ENCODE results near the gene EMCN. TPM values are rescaled to one million over a fixed set of nuclear protein-coding genes. Genes with fewer than 3 reads are reported as not detected.

Gene EMCN
- total RNA-seq, 4 donors from 2014 or later: 24.5 to 64.8 (median 32.4) TPM

DNA sequence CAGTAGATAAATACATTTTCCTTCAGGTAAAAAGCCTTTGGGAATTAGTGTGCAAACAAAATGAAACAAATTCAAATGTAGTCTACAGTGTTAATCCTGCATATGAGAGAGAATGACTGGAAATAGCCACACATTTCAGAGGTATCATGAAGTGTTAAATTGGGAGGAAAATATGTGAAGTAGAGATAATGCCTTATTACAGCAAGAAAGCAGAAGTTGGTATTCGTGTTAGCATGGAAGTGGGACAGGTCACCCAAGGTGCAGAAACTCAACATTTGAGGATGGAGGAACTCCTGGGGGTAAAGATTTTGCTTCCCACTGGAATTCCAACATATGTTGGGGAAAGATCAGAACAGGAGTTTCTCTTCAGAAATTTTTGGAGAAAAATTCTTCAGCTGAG, 51.3 kb downstream of the EMCN start:
- no peak for DNase-seq (ENCODE audit: low spot score)
- TF ChIP-seq, protein P1, sequence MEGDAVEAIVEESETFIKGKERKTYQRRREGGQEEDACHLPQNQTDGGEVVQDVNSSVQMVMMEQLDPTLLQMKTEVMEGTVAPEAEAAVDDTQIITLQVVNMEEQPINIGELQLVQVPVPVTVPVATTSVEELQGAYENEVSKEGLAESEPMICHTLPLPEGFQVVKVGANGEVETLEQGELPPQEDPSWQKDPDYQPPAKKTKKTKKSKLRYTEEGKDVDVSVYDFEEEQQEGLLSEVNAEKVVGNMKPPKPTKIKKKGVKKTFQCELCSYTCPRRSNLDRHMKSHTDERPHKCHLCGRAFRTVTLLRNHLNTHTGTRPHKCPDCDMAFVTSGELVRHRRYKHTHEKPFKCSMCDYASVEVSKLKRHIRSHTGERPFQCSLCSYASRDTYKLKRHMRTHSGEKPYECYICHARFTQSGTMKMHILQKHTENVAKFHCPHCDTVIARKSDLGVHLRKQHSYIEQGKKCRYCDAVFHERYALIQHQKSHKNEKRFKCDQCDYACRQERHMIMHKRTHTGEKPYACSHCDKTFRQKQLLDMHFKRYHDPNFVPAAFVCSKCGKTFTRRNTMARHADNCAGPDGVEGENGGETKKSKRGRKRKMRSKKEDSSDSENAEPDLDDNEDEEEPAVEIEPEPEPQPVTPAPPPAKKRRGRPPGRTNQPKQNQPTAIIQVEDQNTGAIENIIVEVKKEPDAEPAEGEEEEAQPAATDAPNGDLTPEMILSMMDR (IDR thresholded peaks at IDR 0.05): no peak
- ATAC-seq (ENCODE audit: low FRiP score): no peak

DNA sequence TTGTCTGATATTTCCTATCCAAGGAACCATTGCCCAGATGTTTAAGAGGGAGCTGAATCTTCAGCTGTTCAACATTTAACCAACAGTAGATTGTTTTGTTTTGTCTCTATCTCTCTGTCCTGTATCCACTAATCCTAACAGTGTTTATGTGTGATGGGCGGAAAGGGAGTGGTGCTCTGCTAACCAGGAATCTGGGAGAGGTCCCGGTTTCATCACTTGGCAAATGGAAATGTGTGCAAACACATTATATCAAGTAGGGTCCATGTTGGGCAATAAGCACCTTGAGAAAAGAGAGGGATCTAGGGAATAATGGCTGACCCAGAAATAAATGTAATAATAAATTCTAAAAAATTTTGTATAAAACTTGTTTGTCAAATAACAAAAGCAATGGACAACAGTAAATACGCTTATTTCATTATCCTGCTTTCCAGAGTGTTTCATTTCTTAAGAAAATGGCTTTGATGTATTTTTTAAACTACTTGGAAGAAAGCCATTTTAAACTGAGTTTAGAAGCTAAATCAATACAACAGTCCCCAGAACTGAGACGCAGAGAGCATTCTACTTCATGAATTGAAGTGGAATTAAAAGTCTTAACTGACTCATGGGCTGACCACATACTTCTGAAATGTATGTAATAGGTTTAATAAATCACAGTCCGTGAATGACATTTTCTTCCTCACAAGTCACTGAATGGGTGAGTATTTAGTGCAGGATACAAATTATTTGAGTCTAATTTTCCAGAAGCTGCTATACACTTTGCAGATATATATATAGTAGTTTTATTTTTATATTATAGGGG, 55.8 kb downstream of the EMCN start:
- DNase-seq (ENCODE audit: low spot score): no peak
- TF ChIP-seq, protein P1 (IDR thresholded peaks at IDR 0.05): no peak
- ATAC-seq (ENCODE audit: low FRiP score): no peak

DNA sequence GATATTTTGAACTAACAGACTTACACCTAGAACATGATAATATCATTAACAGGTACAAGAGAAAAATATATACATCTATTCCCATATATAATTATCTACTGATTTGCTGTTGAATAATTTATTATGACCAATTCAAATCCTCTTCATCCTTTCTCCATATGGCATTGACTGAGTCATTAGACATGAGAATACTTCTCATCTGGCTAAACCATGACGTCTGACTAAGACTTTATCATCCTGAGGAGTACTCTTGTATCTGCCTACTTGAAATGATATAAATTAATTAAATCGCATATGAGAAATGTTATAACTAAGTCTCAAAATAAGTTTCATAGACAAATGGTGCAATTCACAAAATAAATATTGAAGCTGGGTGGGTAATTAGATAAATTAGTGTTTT, 67.4 kb downstream of the EMCN start:
- DNase-seq (ENCODE audit: low spot score) (no peak), ATAC-seq (ENCODE audit: low FRiP score) (no peak)
- TF ChIP-seq, protein P1 (IDR thresholded peaks at IDR 0.05): no peak

DNA sequence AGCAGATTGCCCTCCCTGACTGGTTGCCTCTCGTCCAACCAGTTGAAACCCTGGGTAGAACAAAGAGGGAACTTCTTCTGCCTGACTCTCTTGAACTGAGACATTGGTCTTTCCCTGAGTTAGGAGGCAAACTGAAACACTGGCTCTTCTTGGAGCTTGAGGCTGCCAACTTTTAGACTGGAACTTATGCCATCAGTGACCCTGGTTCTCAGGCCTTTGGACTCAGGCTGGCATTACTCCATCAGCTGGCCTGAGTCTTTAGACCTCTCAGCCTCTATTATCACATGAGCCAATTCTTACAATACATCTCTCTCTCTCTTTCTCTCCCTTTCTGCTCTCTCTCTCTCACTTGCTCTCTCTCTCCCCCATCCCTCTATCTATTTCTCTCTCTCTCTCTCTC, 86.4 kb downstream of the EMCN start:
- no peak for ATAC-seq (ENCODE audit: low FRiP score)
- no peak for DNase-seq (ENCODE audit: low spot score)
- TF ChIP-seq, protein P1 (IDR thresholded peaks at IDR 0.05): no peak

DNA sequence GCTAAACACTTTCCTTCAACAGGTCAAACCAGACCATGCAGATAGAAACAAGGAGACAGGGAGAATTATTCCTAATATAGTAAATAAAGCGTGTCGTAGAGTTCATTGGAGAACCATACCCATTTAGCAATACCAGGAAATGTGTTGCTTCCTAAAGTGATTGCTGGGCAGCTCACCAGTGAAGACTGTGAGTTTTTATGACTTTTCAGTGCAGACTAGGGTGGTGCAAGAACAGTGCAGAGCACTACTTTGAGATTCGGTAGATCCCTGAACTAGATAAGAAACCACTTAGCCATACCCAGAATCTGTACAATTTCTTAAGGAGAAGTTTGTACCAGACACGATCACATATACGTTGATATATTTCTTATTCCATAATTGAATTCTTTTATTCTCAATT, 87.4 kb downstream of the EMCN start:
- DNase-seq (ENCODE audit: low spot score) (no peak), ATAC-seq (ENCODE audit: low FRiP score) (no peak)
- TF ChIP-seq, protein P1 (IDR thresholded peaks at IDR 0.05): no peak

DNA sequence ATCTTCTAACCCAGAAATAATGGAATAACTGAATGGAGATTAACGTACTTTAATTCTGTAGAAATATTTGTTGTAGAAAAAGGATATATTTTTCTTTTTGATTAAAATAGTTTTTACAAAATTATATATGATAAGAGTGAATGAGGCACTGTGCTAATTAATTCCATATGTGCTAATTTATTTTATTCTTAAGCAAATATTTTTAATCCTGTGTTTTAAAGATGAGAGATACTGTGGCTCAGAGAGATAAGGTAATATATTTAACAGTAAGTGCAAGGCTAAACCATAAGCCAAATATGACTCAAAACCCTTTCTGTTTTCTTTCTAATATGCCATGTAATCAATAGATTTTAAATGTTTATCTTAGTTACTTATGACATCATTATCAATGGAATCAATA, 88.2 kb downstream of the EMCN start:
- DNase-seq (ENCODE audit: low spot score) (no peak), ATAC-seq (ENCODE audit: low FRiP score) (no peak)
- TF ChIP-seq, protein P1 (IDR thresholded peaks at IDR 0.05): no peak

DNA sequence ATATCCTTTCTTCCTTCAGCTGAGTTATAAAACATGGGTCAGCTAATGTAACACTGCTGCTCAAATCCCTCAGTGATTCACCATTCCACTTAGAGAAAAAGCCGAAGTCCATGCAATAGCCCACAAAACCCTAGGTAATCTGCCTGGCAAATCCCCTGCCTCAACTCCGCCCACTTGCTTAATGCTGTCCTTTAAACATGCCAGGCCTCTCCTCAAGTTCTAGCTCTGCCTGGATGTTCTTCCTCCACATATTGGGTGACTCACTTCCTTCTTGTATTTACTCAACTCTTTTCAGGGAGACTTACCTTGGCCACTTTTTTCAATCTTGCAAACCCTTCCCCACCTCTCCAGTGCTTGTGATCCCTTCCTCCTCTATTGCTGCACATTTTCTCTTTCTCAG, 89.8 kb downstream of the EMCN start:
- TF ChIP-seq, protein P1 (IDR thresholded peaks at IDR 0.05): no peak
- DNase-seq (ENCODE audit: low spot score) (no peak), ATAC-seq (ENCODE audit: low FRiP score) (no peak)
